Thyroid gland (tissue), 4 donors: ENCODE data around the gene KRTAP10-5.

ENCODE experiments used
- CTCF ChIP-seq, 6 experiments: fragments of 200-600 bp in 3 of 6; fragments of 450-650 bp in 3 of 6; sonication (generic) in 3 of 6; IDR thresholded peaks; one replicate each; pipeline ENCODE4 v1.5.1; 2016 to 2019; ENCODE audit warnings: antibody characterized with exemption in 6 of 6, mild to moderate bottlenecking in 2 of 6, inconsistent platforms in 1 of 6, moderate library complexity in 1 of 6
- POLR2A ChIP-seq, 2 donors: fragments of 450-650 bp; IDR thresholded peaks; one replicate each; pipeline ENCODE4 v1.6.1; 2017; ENCODE audit warnings: antibody characterized with exemption in 2 of 2, mild to moderate bottlenecking in 2 of 2, moderate library complexity in 1 of 2

DNA sequence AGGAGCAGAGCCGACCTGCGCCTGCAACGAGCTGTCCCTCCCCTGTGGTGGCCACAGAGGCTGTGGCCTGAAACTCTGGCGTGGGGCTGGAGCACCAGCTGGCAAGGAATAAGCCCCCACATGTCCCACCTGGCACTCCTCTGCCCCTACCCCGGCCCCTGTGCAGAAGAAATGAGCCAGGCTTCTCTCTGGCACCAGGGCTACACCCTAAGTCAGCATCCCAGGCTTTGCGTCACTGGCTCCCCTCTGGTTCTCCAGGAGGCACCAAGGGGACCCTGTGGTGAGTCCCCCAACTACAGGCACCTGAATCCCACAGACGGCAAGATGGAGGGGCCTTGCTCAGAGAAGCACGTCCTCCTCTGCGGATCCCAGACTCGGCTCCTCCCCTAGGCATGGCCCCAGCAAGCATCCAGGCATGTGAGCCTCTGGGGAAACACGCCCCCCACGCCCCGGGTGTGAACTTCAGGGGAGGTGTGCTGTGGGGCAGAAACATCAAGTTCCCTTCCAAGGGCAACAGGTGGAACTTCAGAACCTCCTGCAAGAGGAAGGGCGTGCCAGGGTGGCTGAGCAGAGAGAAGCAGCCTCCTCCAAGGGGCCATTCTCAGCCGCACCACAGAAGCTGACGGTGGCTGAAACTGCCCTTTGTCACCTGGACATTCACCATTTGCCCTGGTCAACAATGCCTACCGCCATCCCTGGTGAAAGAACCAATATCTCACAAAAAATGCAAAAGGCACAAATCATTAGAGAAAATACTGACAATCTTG is 22.9 kb upstream of the KRTAP10-5 start:
- TF ChIP-seq CTCF (IDR thresholded peaks at IDR 0.05) (no peak), POLR2A (IDR thresholded peaks at IDR 0.05) (no peak)
